ENCODE results near the gene NPHP1.
"Not testable (repeated sequence)": the region's sequence is repeated elsewhere in the genome, so short reads cannot be mapped to it uniquely, and the experiment has no call there.

Gene NPHP1

GRCh38 chr2:110190169-110190568, 14.6 kb downstream of the NPHP1 start:
- H3K36me3 ChIP-seq (ENCODE audit: control insufficient read depth in 2 of 2, insufficient read depth in 2 of 2, low read length in 2 of 2); H3K9ac ChIP-seq (ENCODE audit: low read length in 2 of 2); H3K4me1 ChIP-seq (ENCODE audit: control insufficient read depth, insufficient read depth, low read length); H3K9me3 ChIP-seq (ENCODE audit: control insufficient read depth in 2 of 2, low read length in 2 of 2); H3K27ac ChIP-seq (ENCODE audit: low read length); H3K4me3 ChIP-seq (ENCODE audit: low read length in 2 of 2); H3K27me3 ChIP-seq (ENCODE audit: control insufficient read depth in 1 of 2, insufficient read depth in 2 of 2, low read length in 2 of 2): not testable (repeated sequence)

GRCh38 chr2:110182449-110182848, 22.4 kb downstream of the NPHP1 start:
- no peak overlapping the region for H3K27ac ChIP-seq (ENCODE audit: low read length)
- H3K9me3 ChIP-seq (ENCODE audit: control insufficient read depth in 2 of 2, low read length in 2 of 2) = peaks cover under 1 to 3% of the 10 kb centered on the region in 2 donors
- no peaks in the 10 kb centered on the region for H3K27me3 ChIP-seq (ENCODE audit: control insufficient read depth in 1 of 2, insufficient read depth in 2 of 2, low read length in 2 of 2)
- peaks cover 3 to 4% of the 10 kb centered on the region in 2 donors for H3K36me3 ChIP-seq (ENCODE audit: control insufficient read depth in 2 of 2, insufficient read depth in 2 of 2, low read length in 2 of 2)
- no peak overlapping the region for H3K9ac ChIP-seq (ENCODE audit: low read length in 2 of 2)
- H3K4me3 ChIP-seq (ENCODE audit: low read length in 2 of 2) = no peak overlapping the region
- H3K4me1 ChIP-seq (ENCODE audit: control insufficient read depth, insufficient read depth, low read length) = no peaks in the 10 kb centered on the region

GRCh38 chr2:110180036-110180435, 24.8 kb downstream of the NPHP1 start:
- H3K4me3 ChIP-seq (ENCODE audit: low read length in 2 of 2) = no peak overlapping the region
- H3K9ac ChIP-seq (ENCODE audit: low read length in 2 of 2) = no peak overlapping the region
- no peaks in the 10 kb centered on the region for H3K4me1 ChIP-seq (ENCODE audit: control insufficient read depth, insufficient read depth, low read length)
- H3K36me3 ChIP-seq (ENCODE audit: control insufficient read depth in 2 of 2, insufficient read depth in 2 of 2, low read length in 2 of 2) = no peaks in the 10 kb centered on the region
- no peaks in the 10 kb centered on the region for H3K27me3 ChIP-seq (ENCODE audit: control insufficient read depth in 1 of 2, insufficient read depth in 2 of 2, low read length in 2 of 2)
- no peak overlapping the region for H3K27ac ChIP-seq (ENCODE audit: low read length)
- H3K9me3 ChIP-seq (ENCODE audit: control insufficient read depth in 2 of 2, low read length in 2 of 2) = peaks cover 0 to 3% of the 10 kb centered on the region in 2 donors

GRCh38 chr2:110173523-110173922, 31.3 kb downstream of the NPHP1 start:
- no peaks in the 10 kb centered on the region for H3K27me3 ChIP-seq (ENCODE audit: control insufficient read depth in 1 of 2, insufficient read depth in 2 of 2, low read length in 2 of 2)
- H3K4me3 ChIP-seq (ENCODE audit: low read length in 2 of 2) = no peak overlapping the region
- no peak overlapping the region for H3K27ac ChIP-seq (ENCODE audit: low read length)
- H3K9ac ChIP-seq (ENCODE audit: low read length in 2 of 2) = no peak overlapping the region
- H3K4me1 ChIP-seq (ENCODE audit: control insufficient read depth, insufficient read depth, low read length) = no peaks in the 10 kb centered on the region
- H3K9me3 ChIP-seq (ENCODE audit: control insufficient read depth in 2 of 2, low read length in 2 of 2) = no peaks in the 10 kb centered on the region
- H3K36me3 ChIP-seq (ENCODE audit: control insufficient read depth in 2 of 2, insufficient read depth in 2 of 2, low read length in 2 of 2) = no peaks in the 10 kb centered on the region

- Histone ChIP-seq H3K9ac (ENCODE audit: low read length in 2 of 2) (no peak overlapping the region), H3K27me3 (ENCODE audit: control insufficient read depth in 1 of 2, insufficient read depth in 2 of 2, low read length in 2 of 2) (no peaks in the 10 kb centered on the region), H3K4me3 (ENCODE audit: low read length in 2 of 2) (no peak overlapping the region), H3K27ac (ENCODE audit: low read length) (no peak overlapping the region), H3K36me3 (ENCODE audit: control insufficient read depth in 2 of 2, insufficient read depth in 2 of 2, low read length in 2 of 2) (peaks cover 0 to 2% of the 10 kb centered on the region in 2 donors), H3K9me3 (ENCODE audit: control insufficient read depth in 2 of 2, low read length in 2 of 2) (no peaks in the 10 kb centered on the region), H3K4me1 (ENCODE audit: control insufficient read depth, insufficient read depth, low read length) (no peaks in the 10 kb centered on the region)
Observed at GRCh38 chr2:110172506-110172905, 32.3 kb downstream of the NPHP1 start.

- H3K4me3 ChIP-seq (ENCODE audit: low read length in 2 of 2) = no peak overlapping the region
- H3K36me3 ChIP-seq (ENCODE audit: control insufficient read depth in 2 of 2, insufficient read depth in 2 of 2, low read length in 2 of 2) = peaks cover 0 to 2% of the 10 kb centered on the region in 2 donors
- no peaks in the 10 kb centered on the region for H3K4me1 ChIP-seq (ENCODE audit: control insufficient read depth, insufficient read depth, low read length)
Observed at GRCh38 chr2:110170102-110170501, 34.7 kb downstream of the NPHP1 start.

GRCh38 chr2:110167326-110168000, 37.4 kb downstream of the NPHP1 start:
- no peak overlapping the region for H3K27ac ChIP-seq (ENCODE audit: low read length)
- H3K36me3 ChIP-seq (ENCODE audit: control insufficient read depth in 2 of 2, insufficient read depth in 2 of 2, low read length in 2 of 2) = peaks cover 0 to 8% of the 10 kb centered on the region in 2 donors
- H3K9me3 ChIP-seq (ENCODE audit: control insufficient read depth in 2 of 2, low read length in 2 of 2) = no peaks in the 10 kb centered on the region
- H3K9ac ChIP-seq (ENCODE audit: low read length in 2 of 2) = no peak overlapping the region
- H3K4me3 ChIP-seq (ENCODE audit: low read length in 2 of 2) = no peak overlapping the region
- H3K4me1 ChIP-seq (ENCODE audit: control insufficient read depth, insufficient read depth, low read length) = no peaks in the 10 kb centered on the region
- no peaks in the 10 kb centered on the region for H3K27me3 ChIP-seq (ENCODE audit: control insufficient read depth in 1 of 2, insufficient read depth in 2 of 2, low read length in 2 of 2)

More at GRCh38 chr2:110170102-110170501, 34.7 kb downstream of the NPHP1 start:
- Histone ChIP-seq H3K27ac (ENCODE audit: low read length) (no peak overlapping the region), H3K9me3 (ENCODE audit: control insufficient read depth in 2 of 2, low read length in 2 of 2) (no peaks in the 10 kb centered on the region), H3K27me3 (ENCODE audit: control insufficient read depth in 1 of 2, insufficient read depth in 2 of 2, low read length in 2 of 2) (no peaks in the 10 kb centered on the region), H3K9ac (ENCODE audit: low read length in 2 of 2) (no peak overlapping the region)

- no peak overlapping the region for H3K9ac ChIP-seq (ENCODE audit: low read length in 2 of 2)
- no peak overlapping the region for H3K4me3 ChIP-seq (ENCODE audit: low read length in 2 of 2)
- peaks cover 2 to 8% of the 10 kb centered on the region in 2 donors for H3K36me3 ChIP-seq (ENCODE audit: control insufficient read depth in 2 of 2, insufficient read depth in 2 of 2, low read length in 2 of 2)
- no peak overlapping the region for H3K27ac ChIP-seq (ENCODE audit: low read length)
- no peaks in the 10 kb centered on the region for H3K27me3 ChIP-seq (ENCODE audit: control insufficient read depth in 1 of 2, insufficient read depth in 2 of 2, low read length in 2 of 2)
- no peaks in the 10 kb centered on the region for H3K4me1 ChIP-seq (ENCODE audit: control insufficient read depth, insufficient read depth, low read length)
- H3K9me3 ChIP-seq (ENCODE audit: control insufficient read depth in 2 of 2, low read length in 2 of 2) = no peaks in the 10 kb centered on the region
Observed at GRCh38 chr2:110166266-110166665, 38.5 kb downstream of the NPHP1 start.

GRCh38 chr2:110157153-110157793, 47.5 kb downstream of the NPHP1 start:
- Histone ChIP-seq H3K9me3 (ENCODE audit: control insufficient read depth in 2 of 2, low read length in 2 of 2) (no peaks in the 10 kb centered on the region), H3K27ac (ENCODE audit: low read length) (no peak overlapping the region), H3K27me3 (ENCODE audit: control insufficient read depth in 1 of 2, insufficient read depth in 2 of 2, low read length in 2 of 2) (no peaks in the 10 kb centered on the region), H3K9ac (ENCODE audit: low read length in 2 of 2) (no peak overlapping the region), H3K4me3 (ENCODE audit: low read length in 2 of 2) (no peak overlapping the region), H3K4me1 (ENCODE audit: control insufficient read depth, insufficient read depth, low read length) (no peaks in the 10 kb centered on the region), H3K36me3 (ENCODE audit: control insufficient read depth in 2 of 2, insufficient read depth in 2 of 2, low read length in 2 of 2) (peaks cover 0 to 2% of the 10 kb centered on the region in 2 donors)

- not testable (repeated sequence) for H3K36me3 ChIP-seq (ENCODE audit: control insufficient read depth in 2 of 2, insufficient read depth in 2 of 2, low read length in 2 of 2); H3K27me3 ChIP-seq (ENCODE audit: control insufficient read depth in 1 of 2, insufficient read depth in 2 of 2, low read length in 2 of 2); H3K9ac ChIP-seq (ENCODE audit: low read length in 2 of 2); H3K27ac ChIP-seq (ENCODE audit: low read length); H3K4me3 ChIP-seq (ENCODE audit: low read length in 2 of 2); H3K4me1 ChIP-seq (ENCODE audit: control insufficient read depth, insufficient read depth, low read length); H3K9me3 ChIP-seq (ENCODE audit: control insufficient read depth in 2 of 2, low read length in 2 of 2)
Observed at GRCh38 chr2:110154828-110155227, 50.0 kb downstream of the NPHP1 start.

GRCh38 chr2:110154188-110154587, 50.6 kb downstream of the NPHP1 start:
- not testable (repeated sequence) for H3K9ac ChIP-seq (ENCODE audit: low read length in 2 of 2); H3K9me3 ChIP-seq (ENCODE audit: control insufficient read depth in 2 of 2, low read length in 2 of 2); H3K4me3 ChIP-seq (ENCODE audit: low read length in 2 of 2); H3K4me1 ChIP-seq (ENCODE audit: control insufficient read depth, insufficient read depth, low read length); H3K36me3 ChIP-seq (ENCODE audit: control insufficient read depth in 2 of 2, insufficient read depth in 2 of 2, low read length in 2 of 2); H3K27me3 ChIP-seq (ENCODE audit: control insufficient read depth in 1 of 2, insufficient read depth in 2 of 2, low read length in 2 of 2); H3K27ac ChIP-seq (ENCODE audit: low read length)
